Fibroblast of skin of left biceps (primary cell): Measurements from ENCODE around the gene FAM181A.

ENCODE experiments used
- DNase-seq, 2 experiments: peaks; one replicate each; pipeline ENCODE4 v3.0.0-alpha.2; 2013; ENCODE audit warnings: low read depth in 2 of 2

The FAM181A gene

GRCh38 chr14:93929048-93929535 lies 1.9 kb downstream of the FAM181A start:
- DNase-seq, result no peak

GRCh38 chr14:93929657-93930056 lies 2.5 kb downstream of the FAM181A start:
- no peak for DNase-seq

- DNase-seq, result no peak
Observed at GRCh38 chr14:93930296-93930988, 3.3 kb downstream of the FAM181A start.

- no peak for DNase-seq
Observed at GRCh38 chr14:93930989-93931307, 3.8 kb downstream of the FAM181A start.

GRCh38 chr14:93932642-93933041 lies 5.5 kb downstream of the FAM181A start:
- DNase-seq, result no peak

GRCh38 chr14:93935213-93935612 lies 8.1 kb downstream of the FAM181A start:
- DNase-seq, result no peak

- DNase-seq, result no peak
Observed at GRCh38 chr14:93936245-93936644, 9.1 kb downstream of the FAM181A start.

GRCh38 chr14:93936926-93937325 lies 9.8 kb downstream of the FAM181A start:
- DNase-seq, result no peak

GRCh38 chr14:93937519-93937918 lies 10.4 kb downstream of the FAM181A start:
- DNase-seq, result no peak

- no peak for DNase-seq
Observed at GRCh38 chr14:93938751-93939303, 11.7 kb downstream of the FAM181A start.

GRCh38 chr14:93939304-93940229 lies 12.4 kb downstream of the FAM181A start:
- DNase-seq, result peak; percentile 10 to 15

- DNase-seq, result no peak
Observed at GRCh38 chr14:93940437-93940836, 13.3 kb downstream of the FAM181A start.

- no peak for DNase-seq
Observed at GRCh38 chr14:93941293-93941910, 14.3 kb downstream of the FAM181A start.

GRCh38 chr14:93943052-93943451 lies 15.9 kb downstream of the FAM181A start:
- DNase-seq, result no peak

- no peak for DNase-seq
Observed at GRCh38 chr14:93943930-93944329, 16.8 kb downstream of the FAM181A start.

- no peak for DNase-seq
Observed at GRCh38 chr14:93944348-93945069, 17.4 kb downstream of the FAM181A start.

GRCh38 chr14:93945070-93945399 lies 17.9 kb downstream of the FAM181A start:
- DNase-seq, result no peak

GRCh38 chr14:93946104-93946503 lies 19.0 kb downstream of the FAM181A start:
- DNase-seq, result no peak

GRCh38 chr14:93946541-93947090 lies 19.5 kb downstream of the FAM181A start:
- no peak for DNase-seq

GRCh38 chr14:93947282-93947681 lies 20.1 kb downstream of the FAM181A start:
- no peak for DNase-seq

GRCh38 chr14:93949511-93950075 lies 22.4 kb downstream of the FAM181A start:
- no peak for DNase-seq
